Thoracic aorta (tissue), 2 donors: Measurements from ENCODE around the gene CPA1. TPM values are rescaled to one million over a fixed set of nuclear protein-coding genes. Genes with fewer than 3 reads are reported as not detected.
A peak's percentile ranks its signal among the peaks of the same experiment; 100 is the strongest.

Source experiments
- ATAC-seq: fragments of 150-250 bp; one replicate; pipeline ENCODE4 v1.8.0; 2017; ENCODE audit warnings: low read depth; ENCODE audit not compliant: insufficient number of reproducible peaks, low FRiP score
- DNase-seq: peaks from one replicate; pipeline ENCODE4 v3.0.0-alpha.2; 2020; ENCODE audit warnings: low spot score
- H3K27ac ChIP-seq, 2 donors: fragments of 200-600 bp; sonication (generic); 1 replicate in 1 of 2; 2 replicates in 1 of 2; pipeline ENCODE4 v1.5.1; 2016; ENCODE audit warnings: mild to moderate bottlenecking in 2 of 2, moderate library complexity in 2 of 2
- H3K27me3 ChIP-seq: fragments of 200-600 bp; sonication (generic); replicated peaks from 2 replicates; pipeline ENCODE4 v1.6.0; 2016; ENCODE audit warnings: mild to moderate bottlenecking; ENCODE audit not compliant: insufficient read depth
- H3K36me3 ChIP-seq: fragments of 200-600 bp; sonication (generic); one replicate; pipeline ENCODE4 v1.5.1; 2016
- H3K4me1 ChIP-seq, 2 donors: fragments of 200-600 bp; sonication (generic); 1 replicate in 1 of 2; 2 replicates in 1 of 2; pipeline versions ENCODE4 v1.5.1 to v1.6.0; 2016; ENCODE audit warnings: low read depth in 2 of 2, mild to moderate bottlenecking in 1 of 2; ENCODE audit not compliant: control insufficient read depth in 1 of 2
- H3K4me3 ChIP-seq: fragments of 200-600 bp; sonication (generic); 2 replicates; pipeline ENCODE4 v1.5.1; 2016; ENCODE audit warnings: mild to moderate bottlenecking
- H3K9me3 ChIP-seq: fragments of 200-600 bp; sonication (generic); 2 replicates; pipeline ENCODE4 v1.5.1; 2016
- CTCF ChIP-seq: fragments of 200-600 bp; sonication (generic); IDR thresholded peaks from one replicate; pipeline ENCODE4 v1.5.1; 2019; ENCODE audit warnings: antibody characterized with exemption
- total RNA-seq, 2 donors: library from RNA; depleted of rRNA; stranded (reverse); fragments of >200 nt; gene quantifications; one replicate each; pipeline versions ENCODE4 v1.1.0 to v1.2.3, GENCODE V29; 2016

Gene CPA1
- total RNA-seq, 2 donors from 2014 or later, result 1.8 to 4.1 TPM

GRCh38 chr7:130361681-130362080 lies 18.6 kb upstream of the CPA1 start:
- no peak for ATAC-seq
- H3K27ac ChIP-seq, result no peak overlapping the region
- no peaks in the 10 kb centered on the region for H3K9me3 ChIP-seq
- H3K4me3 ChIP-seq, result no peak overlapping the region
- TF ChIP-seq CTCF, result no peak
- DNase-seq, result no peak
- H3K4me1 ChIP-seq, result peaks cover 11 to 36% of the 10 kb centered on the region in 2 donors
- no peaks in the 10 kb centered on the region for H3K27me3 ChIP-seq
- no peaks in the 10 kb centered on the region for H3K36me3 ChIP-seq

GRCh38 chr7:130362251-130362816 lies 18.0 kb upstream of the CPA1 start:
- Histone ChIP-seq H3K27me3 (no peaks in the 10 kb centered on the region), H3K4me1 (peaks cover 4 to 29% of the 10 kb centered on the region in 2 donors), H3K27ac (no peak overlapping the region), H3K36me3 (no peaks in the 10 kb centered on the region), H3K9me3 (no peaks in the 10 kb centered on the region), H3K4me3 (no peak overlapping the region)
- no peak for ATAC-seq
- TF ChIP-seq CTCF, result no peak
- DNase-seq, result no peak

GRCh38 chr7:130363026-130363847 lies 17.1 kb upstream of the CPA1 start:
- Histone ChIP-seq H3K4me1 (peaks cover 3 to 23% of the 10 kb centered on the region in 2 donors), H3K4me3 (no peak overlapping the region), H3K9me3 (no peaks in the 10 kb centered on the region), H3K36me3 (no peaks in the 10 kb centered on the region), H3K27me3 (no peaks in the 10 kb centered on the region), H3K27ac (peak overlapping the region; percentile 30 to 70)
- TF ChIP-seq CTCF, result no peak
- DNase-seq, result peak; percentile 51
- ATAC-seq, result peak; percentile 85

- Histone ChIP-seq H3K9me3 (no peaks in the 10 kb centered on the region), H3K4me3 (no peak overlapping the region), H3K27ac (peak overlapping the region in 1 of 2 donors; percentile 70), H3K27me3 (no peaks in the 10 kb centered on the region), H3K4me1 (peaks cover 9 to 34% of the 10 kb centered on the region in 2 donors), H3K36me3 (no peaks in the 10 kb centered on the region)
- TF ChIP-seq CTCF, result no peak
- ATAC-seq, result no peak
- no peak for DNase-seq
Measured at GRCh38 chr7:130364451-130364850, 15.8 kb upstream of the CPA1 start.

GRCh38 chr7:130365088-130365487 lies 15.2 kb upstream of the CPA1 start:
- ATAC-seq, result no peak
- no peak overlapping the region for H3K27ac ChIP-seq
- H3K4me3 ChIP-seq, result no peak overlapping the region
- H3K27me3 ChIP-seq, result no peaks in the 10 kb centered on the region
- no peak for TF ChIP-seq CTCF
- H3K4me1 ChIP-seq, result peaks cover 10 to 40% of the 10 kb centered on the region in 2 donors
- H3K9me3 ChIP-seq, result no peaks in the 10 kb centered on the region
- H3K36me3 ChIP-seq, result no peaks in the 10 kb centered on the region
- DNase-seq, result no peak
